Erythroblast (primary cell): ENCODE results near the gene MEGF8.

Source experiments
- GATA1 ChIP-seq: IDR thresholded peaks from 2 replicates; pipeline ENCODE4 v1.6.1; 2011; ENCODE audit warnings: low read depth, mild to moderate bottlenecking, control low read depth, low read length, moderate library complexity
- POLR2A ChIP-seq: IDR thresholded peaks from 2 replicates; pipeline ENCODE4 v1.6.1; 2011; ENCODE audit warnings: mild to moderate bottlenecking, low read length

- no peak for TF ChIP-seq POLR2A
- no peak for TF ChIP-seq GATA1
Measured at GRCh38 chr19:42334697-42335373, 9.4 kb downstream of the MEGF8 start.
